PFSK-1 (cell line): ENCODE data around the gene KRTAP12-2.

Experiments used
- FOXP2 ChIP-seq: optimal IDR thresholded peaks from 2 replicates; pipeline ENCODE3; 2011; ENCODE audit warnings: borderline replicate concordance, control low read depth, inconsistent platforms; ENCODE audit not compliant: insufficient read depth; ENCODE audit errors: extremely low read length, extremely low read depth
- POLR2AphosphoS5 ChIP-seq: IDR thresholded peaks from 2 replicates; pipeline ENCODE4 v1.6.1; 2012; ENCODE audit warnings: low read depth, mild to moderate bottlenecking, control low read depth, low read length, moderate library complexity
- REST ChIP-seq, 2 experiments: IDR thresholded peaks; 2 replicates each; pipeline versions ENCODE4 v1.6.1 to v1.8.0; 2011 to 2012; ENCODE audit warnings: low read depth in 2 of 2, low read length in 2 of 2, control low read depth in 1 of 2, inconsistent platforms in 1 of 2, mild to moderate bottlenecking in 1 of 2, moderate library complexity in 1 of 2; ENCODE audit not compliant: insufficient read depth in 1 of 2
- SIN3A ChIP-seq: IDR thresholded peaks from 2 replicates; pipeline ENCODE4 v1.6.1; 2012; ENCODE audit warnings: mild to moderate bottlenecking, low read length, moderate library complexity, borderline replicate concordance; ENCODE audit not compliant: insufficient read depth
- TAF1 ChIP-seq: IDR thresholded peaks from 2 replicates; pipeline ENCODE4 v1.6.1; 2012; ENCODE audit warnings: low read length, control low read depth, borderline replicate concordance; ENCODE audit not compliant: insufficient read depth

The KRTAP12-2 gene

GRCh38 chr21:44658541-44658910 lies 8.2 kb downstream of the KRTAP12-2 start:
- TF ChIP-seq FOXP2, result no peak
- no peak for TF ChIP-seq TAF1
- no peak for TF ChIP-seq REST (IDR thresholded peaks at IDR 0.05; ENCODE audit: insufficient read depth in 1 of 2, low read depth in 2 of 2, low read length in 2 of 2)
- TF ChIP-seq POLR2AphosphoS5, result no peak
- TF ChIP-seq SIN3A, result no peak

GRCh38 chr21:44657635-44658540 lies 8.8 kb downstream of the KRTAP12-2 start, which contains the start of gene KRTAP12-3:
KRTAP12-3 (plus strand) TSS chr21:44657932; CDS start chr21:44657980, 48 bp downstream.
- no peak for TF ChIP-seq POLR2AphosphoS5
- no peak for TF ChIP-seq SIN3A
- TF ChIP-seq FOXP2, result no peak
- TF ChIP-seq REST (IDR thresholded peaks at IDR 0.05; ENCODE audit: insufficient read depth in 1 of 2, low read depth in 2 of 2, low read length in 2 of 2), result no peak
- TF ChIP-seq TAF1, result no peak

- TF ChIP-seq SIN3A (no peak), TAF1 (no peak), POLR2AphosphoS5 (no peak), FOXP2 (no peak), REST (IDR thresholded peaks at IDR 0.05; ENCODE audit: insufficient read depth in 1 of 2, low read depth in 2 of 2, low read length in 2 of 2) (no peak)
These were observed 9.9 kb downstream of the KRTAP12-2 start for GRCh38 chr21:44656868-44657267.

GRCh38 chr21:44654576-44655175 lies 12.1 kb downstream of the KRTAP12-2 start, which contains the start of gene KRTAP12-4:
KRTAP12-4 (minus strand) TSS chr21:44654659; CDS start chr21:44654614, 45 bp downstream.
- no peak for TF ChIP-seq REST (IDR thresholded peaks at IDR 0.05; ENCODE audit: insufficient read depth in 1 of 2, low read depth in 2 of 2, low read length in 2 of 2)
- TF ChIP-seq POLR2AphosphoS5, result no peak
- no peak for TF ChIP-seq SIN3A
- no peak for TF ChIP-seq TAF1
- TF ChIP-seq FOXP2, result no peak
